Measurements from ENCODE around the gene MAGED4B. TPM values are rescaled to one million over a fixed set of nuclear protein-coding genes. Genes with fewer than 3 reads are reported as not detected.
"Not testable (repeated sequence)": the region's sequence is repeated elsewhere in the genome, so short reads cannot be mapped to it uniquely, and the experiment has no call there.

MAGED4B gene
- total RNA-seq (1 to 10 TPM in 3 of 5 experiments, not detected in 2; 1.4 to 2.4 (median 2.3) TPM), polyA plus RNA-seq (under 1 TPM; 0.18 to 0.41 TPM), total RNA-seq (not detected)

- H3K36me3 ChIP-seq (ENCODE audit: control insufficient read depth in 2 of 3, insufficient read depth in 3 of 3, low read length in 3 of 3); H3K27ac ChIP-seq (ENCODE audit: low read depth, low read length); H3K27ac Mint-ChIP-seq; CTCF ChIA-PET; H3K27me3 ChIP-seq (ENCODE audit: control insufficient read depth in 2 of 2, insufficient read depth in 2 of 2, low read length in 2 of 2); H3K4me1 Mint-ChIP-seq; H3K4me3 Mint-ChIP-seq; H3K36me3 Mint-ChIP-seq; H3K4me1 ChIP-seq (ENCODE audit: control insufficient read depth in 2 of 2, insufficient read depth in 2 of 2, low read length in 2 of 2); POLR2A ChIA-PET; ATAC-seq; H3K27me3 Mint-ChIP-seq; H3K9me3 ChIP-seq (ENCODE audit: control insufficient read depth in 2 of 3, low read length in 3 of 3); H3K4me3 ChIP-seq (ENCODE audit: low read length); intact Hi-C loops (cut with micrococcal nuclease); H3K9me3 Mint-ChIP-seq; DNase-seq: not testable (repeated sequence)
Measured at GRCh38 chrX:52068666-52069640, at the start of gene MAGED4B. Gene MAGED4B, minus strand, starts transcription at chrX:52069183. Its CDS starts 1,011 bp downstream, at chrX:52068172.

GRCh38 chrX:52118262-52118661 is 49.3 kb upstream of the MAGED4B start:
- intact Hi-C loops (cut with micrococcal nuclease), result no loop called here
- peaks cover 0 to 1% (median 0%) of the 10 kb centered on the region in 7 donors for H3K4me1 Mint-ChIP-seq
- no peak overlapping the region for H3K27ac Mint-ChIP-seq
- ChIA-PET CTCF (no interaction called here), POLR2A (no interaction called here)
- H3K27me3 ChIP-seq (ENCODE audit: control insufficient read depth in 2 of 2, insufficient read depth in 2 of 2, low read length in 2 of 2), result no peaks in the 10 kb centered on the region
- H3K27ac ChIP-seq (ENCODE audit: low read depth, low read length), result no peak overlapping the region
- no peaks in the 10 kb centered on the region for H3K36me3 ChIP-seq (ENCODE audit: control insufficient read depth in 2 of 3, insufficient read depth in 3 of 3, low read length in 3 of 3)
- H3K4me3 Mint-ChIP-seq, result no peak overlapping the region
- no peaks in the 10 kb centered on the region for H3K4me1 ChIP-seq (ENCODE audit: control insufficient read depth in 2 of 2, insufficient read depth in 2 of 2, low read length in 2 of 2)
- peaks cover 0 to 7% (median 0%) of the 10 kb centered on the region in 5 donors for H3K27me3 Mint-ChIP-seq
- peaks cover 0 to 7% (median 3%) of the 10 kb centered on the region in 11 donors for H3K9me3 Mint-ChIP-seq
- H3K9me3 ChIP-seq (ENCODE audit: control insufficient read depth in 2 of 3, low read length in 3 of 3), result no peaks in the 10 kb centered on the region
- ATAC-seq (no peak), DNase-seq (no peak)
- H3K4me3 ChIP-seq (ENCODE audit: low read length), result no peak overlapping the region
- no peaks in the 10 kb centered on the region for H3K36me3 Mint-ChIP-seq

- ChIA-PET POLR2A (no interaction called here), CTCF (no interaction called here)
- intact Hi-C loops (cut with micrococcal nuclease), result no loop called here
- H3K9me3 ChIP-seq (ENCODE audit: control insufficient read depth in 2 of 3, low read length in 3 of 3), result no peaks in the 10 kb centered on the region
- no peaks in the 10 kb centered on the region for H3K36me3 ChIP-seq (ENCODE audit: control insufficient read depth in 2 of 3, insufficient read depth in 3 of 3, low read length in 3 of 3)
- H3K27me3 ChIP-seq (ENCODE audit: control insufficient read depth in 2 of 2, insufficient read depth in 2 of 2, low read length in 2 of 2), result no peaks in the 10 kb centered on the region
- Mint-ChIP-seq H3K9me3 (peaks cover 0 to 2% (median 0%) of the 10 kb centered on the region in 11 donors), H3K27me3 (peaks cover 2 to 9% (median 6%) of the 10 kb centered on the region in 5 donors), H3K4me1 (no peaks in the 10 kb centered on the region), H3K27ac (no peak overlapping the region), H3K36me3 (no peaks in the 10 kb centered on the region), H3K4me3 (no peak overlapping the region)
- H3K27ac ChIP-seq (ENCODE audit: low read depth, low read length), result no peak overlapping the region
- no peak for DNase-seq
- no peaks in the 10 kb centered on the region for H3K4me1 ChIP-seq (ENCODE audit: control insufficient read depth in 2 of 2, insufficient read depth in 2 of 2, low read length in 2 of 2)
- no peak overlapping the region for H3K4me3 ChIP-seq (ENCODE audit: low read length)
- no peak for ATAC-seq
Measured at GRCh38 chrX:52082578-52082977, 13.6 kb upstream of the MAGED4B start.

- ChIA-PET CTCF (no interaction called here), POLR2A (no interaction called here)
- Mint-ChIP-seq H3K4me3 (no peak overlapping the region), H3K27ac (no peak overlapping the region), H3K36me3 (no peaks in the 10 kb centered on the region), H3K9me3 (no peaks in the 10 kb centered on the region), H3K4me1 (no peaks in the 10 kb centered on the region), H3K27me3 (peaks cover 4 to 10% (median 7%) of the 10 kb centered on the region in 5 donors)
- Histone ChIP-seq H3K36me3 (ENCODE audit: control insufficient read depth in 2 of 3, insufficient read depth in 3 of 3, low read length in 3 of 3) (no peaks in the 10 kb centered on the region), H3K9me3 (ENCODE audit: control insufficient read depth in 2 of 3, low read length in 3 of 3) (no peaks in the 10 kb centered on the region), H3K4me1 (ENCODE audit: control insufficient read depth in 2 of 2, insufficient read depth in 2 of 2, low read length in 2 of 2) (no peaks in the 10 kb centered on the region), H3K27me3 (ENCODE audit: control insufficient read depth in 2 of 2, insufficient read depth in 2 of 2, low read length in 2 of 2) (no peaks in the 10 kb centered on the region), H3K27ac (ENCODE audit: low read depth, low read length) (no peak overlapping the region), H3K4me3 (ENCODE audit: low read length) (no peak overlapping the region)
- no peak for DNase-seq
- no peak for ATAC-seq
- intact Hi-C loops (cut with micrococcal nuclease), result no loop called here
Measured at GRCh38 chrX:52078131-52078530, 9.1 kb upstream of the MAGED4B start.

- H3K36me3 ChIP-seq (ENCODE audit: control insufficient read depth in 2 of 3, insufficient read depth in 3 of 3, low read length in 3 of 3); H3K27me3 ChIP-seq (ENCODE audit: control insufficient read depth in 2 of 2, insufficient read depth in 2 of 2, low read length in 2 of 2); H3K4me3 ChIP-seq (ENCODE audit: low read length); POLR2A ChIA-PET; DNase-seq; CTCF ChIA-PET; H3K27ac Mint-ChIP-seq; ATAC-seq; H3K36me3 Mint-ChIP-seq; H3K27ac ChIP-seq (ENCODE audit: low read depth, low read length); H3K27me3 Mint-ChIP-seq; H3K4me1 Mint-ChIP-seq; intact Hi-C loops (cut with micrococcal nuclease); H3K4me1 ChIP-seq (ENCODE audit: control insufficient read depth in 2 of 2, insufficient read depth in 2 of 2, low read length in 2 of 2); H3K9me3 ChIP-seq (ENCODE audit: control insufficient read depth in 2 of 3, low read length in 3 of 3); H3K9me3 Mint-ChIP-seq; H3K4me3 Mint-ChIP-seq: not testable (repeated sequence)
Measured at GRCh38 chrX:52042288-52042687, 26.7 kb downstream of the MAGED4B start.

- POLR2A ChIA-PET, result no interaction called here
- Mint-ChIP-seq H3K4me3 (no peak overlapping the region), H3K27ac (no peak overlapping the region), H3K27me3 (peaks cover 0 to 12% (median 8%) of the 10 kb centered on the region in 5 donors), H3K36me3 (no peaks in the 10 kb centered on the region), H3K4me1 (no peaks in the 10 kb centered on the region), H3K9me3 (no peaks in the 10 kb centered on the region)
- ATAC-seq (no peak), DNase-seq (no peak)
- intact Hi-C loops (cut with micrococcal nuclease), result no loop called here
- H3K4me1 ChIP-seq (ENCODE audit: control insufficient read depth in 2 of 2, insufficient read depth in 2 of 2, low read length in 2 of 2), result no peaks in the 10 kb centered on the region
- no peaks in the 10 kb centered on the region for H3K9me3 ChIP-seq (ENCODE audit: control insufficient read depth in 2 of 3, low read length in 3 of 3)
- no peaks in the 10 kb centered on the region for H3K36me3 ChIP-seq (ENCODE audit: control insufficient read depth in 2 of 3, insufficient read depth in 3 of 3, low read length in 3 of 3)
- H3K27ac ChIP-seq (ENCODE audit: low read depth, low read length), result no peak overlapping the region
- no peak overlapping the region for H3K4me3 ChIP-seq (ENCODE audit: low read length)
- CTCF ChIA-PET, result no interaction called here
- no peaks in the 10 kb centered on the region for H3K27me3 ChIP-seq (ENCODE audit: control insufficient read depth in 2 of 2, insufficient read depth in 2 of 2, low read length in 2 of 2)
Measured at GRCh38 chrX:52034211-52034610, 34.8 kb downstream of the MAGED4B start.

- Histone ChIP-seq H3K9me3 (ENCODE audit: control insufficient read depth in 2 of 3, low read length in 3 of 3) (no peaks in the 10 kb centered on the region), H3K4me1 (ENCODE audit: control insufficient read depth in 2 of 2, insufficient read depth in 2 of 2, low read length in 2 of 2) (no peaks in the 10 kb centered on the region), H3K27me3 (ENCODE audit: control insufficient read depth in 2 of 2, insufficient read depth in 2 of 2, low read length in 2 of 2) (no peaks in the 10 kb centered on the region), H3K27ac (ENCODE audit: low read depth, low read length) (no peak overlapping the region), H3K36me3 (ENCODE audit: control insufficient read depth in 2 of 3, insufficient read depth in 3 of 3, low read length in 3 of 3) (no peaks in the 10 kb centered on the region), H3K4me3 (ENCODE audit: low read length) (no peak overlapping the region)
- Mint-ChIP-seq H3K4me3 (no peak overlapping the region), H3K4me1 (no peaks in the 10 kb centered on the region), H3K27ac (no peak overlapping the region), H3K9me3 (peaks cover 0 to 5% (median 0%) of the 10 kb centered on the region in 11 donors), H3K27me3 (peaks cover 0 to 16% (median 9%) of the 10 kb centered on the region in 5 donors), H3K36me3 (no peaks in the 10 kb centered on the region)
- ChIA-PET POLR2A (no interaction called here), CTCF (no interaction called here)
- no peak for DNase-seq
- no peak for ATAC-seq
- intact Hi-C loops (cut with micrococcal nuclease), result no loop called here
Measured at GRCh38 chrX:52031371-52031770, 37.6 kb downstream of the MAGED4B start.
